Hematopoietic multipotent progenitor cell (in vitro differentiated cells): ENCODE data around the gene MBP. TPM values are rescaled to one million over a fixed set of nuclear protein-coding genes. Genes with fewer than 3 reads are reported as not detected.

ENCODE experiments used
- DNase-seq, 3 donors: peaks; one replicate each; pipeline ENCODE4 v3.0.0-alpha.2; 2011 to 2015; ENCODE audit warnings: low read depth in 2 of 3, low spot score in 2 of 3
- total RNA-seq: library from RNA; depleted of rRNA; stranded (reverse); fragments of >200 nt; gene quantifications from one replicate; pipeline ENCODE4 v1.2.3, GENCODE V29; 2012

Gene MBP
- total RNA-seq, 1 donor = 47.7 TPM

GRCh38 chr18:77151772-77152520 lies 19.4 kb upstream of the MBP start:
- DNase-seq = no peak

DNA sequence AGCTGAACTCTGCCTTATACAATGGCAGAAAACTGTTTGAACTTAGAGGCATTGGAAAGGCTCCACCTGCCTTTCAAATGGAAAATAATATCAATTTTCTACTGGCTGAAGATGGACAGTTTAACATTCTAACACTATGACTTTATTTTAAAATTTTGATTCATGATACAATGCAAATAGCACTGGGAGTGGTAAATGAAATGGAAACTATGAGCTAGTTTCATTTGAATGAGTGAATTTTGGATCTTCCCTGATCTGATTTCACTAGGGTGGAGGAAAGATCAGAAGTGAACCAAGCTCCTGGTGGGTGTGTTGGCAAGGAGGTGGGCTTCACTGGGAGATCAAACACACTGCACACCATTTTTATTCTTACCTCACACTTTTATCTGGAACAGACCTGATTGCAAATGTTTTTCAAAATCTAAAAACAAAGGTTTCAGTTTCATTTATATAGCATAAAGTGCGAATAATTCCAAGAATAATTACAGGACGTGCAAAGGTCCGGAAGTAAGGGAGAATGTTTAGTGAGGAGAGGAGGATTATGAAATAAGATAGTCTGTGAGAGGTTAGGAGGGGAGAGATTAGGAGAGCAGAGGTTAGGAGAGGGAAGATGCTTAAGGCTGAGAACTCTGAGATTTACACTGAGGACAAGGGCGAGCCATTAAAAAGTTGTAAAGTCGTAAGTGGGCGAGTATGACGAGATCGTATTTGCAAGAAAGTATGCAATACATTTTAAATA lies 18.6 kb upstream of the MBP start:
- no peak for DNase-seq

DNA sequence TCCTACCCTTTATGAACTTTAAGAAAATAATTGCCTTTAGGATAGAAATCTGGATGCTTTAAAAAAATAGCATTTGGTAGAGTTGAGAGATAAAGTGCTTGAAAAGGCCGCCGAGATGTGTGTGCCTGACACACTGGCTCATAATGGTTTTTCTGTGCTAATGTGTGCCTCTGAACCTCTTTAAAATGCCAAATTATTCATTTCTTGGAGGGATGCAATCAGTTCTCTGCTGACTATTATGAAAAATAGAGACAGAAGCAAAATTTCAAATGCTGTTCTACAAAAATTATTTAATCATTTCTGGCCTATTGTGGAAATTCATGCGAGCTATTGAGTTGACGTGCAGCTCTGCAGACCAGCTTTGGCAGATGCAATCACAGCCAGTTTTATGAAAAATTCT lies 18.0 kb upstream of the MBP start:
- no peak for DNase-seq

GRCh38 chr18:77148289-77148688 lies 15.7 kb upstream of the MBP start:
- DNase-seq = no peak

- DNase-seq = peak in 1 of 3 donors; percentile 46
These were observed 14.9 kb upstream of the MBP start for GRCh38 chr18:77147418-77147852.

DNA sequence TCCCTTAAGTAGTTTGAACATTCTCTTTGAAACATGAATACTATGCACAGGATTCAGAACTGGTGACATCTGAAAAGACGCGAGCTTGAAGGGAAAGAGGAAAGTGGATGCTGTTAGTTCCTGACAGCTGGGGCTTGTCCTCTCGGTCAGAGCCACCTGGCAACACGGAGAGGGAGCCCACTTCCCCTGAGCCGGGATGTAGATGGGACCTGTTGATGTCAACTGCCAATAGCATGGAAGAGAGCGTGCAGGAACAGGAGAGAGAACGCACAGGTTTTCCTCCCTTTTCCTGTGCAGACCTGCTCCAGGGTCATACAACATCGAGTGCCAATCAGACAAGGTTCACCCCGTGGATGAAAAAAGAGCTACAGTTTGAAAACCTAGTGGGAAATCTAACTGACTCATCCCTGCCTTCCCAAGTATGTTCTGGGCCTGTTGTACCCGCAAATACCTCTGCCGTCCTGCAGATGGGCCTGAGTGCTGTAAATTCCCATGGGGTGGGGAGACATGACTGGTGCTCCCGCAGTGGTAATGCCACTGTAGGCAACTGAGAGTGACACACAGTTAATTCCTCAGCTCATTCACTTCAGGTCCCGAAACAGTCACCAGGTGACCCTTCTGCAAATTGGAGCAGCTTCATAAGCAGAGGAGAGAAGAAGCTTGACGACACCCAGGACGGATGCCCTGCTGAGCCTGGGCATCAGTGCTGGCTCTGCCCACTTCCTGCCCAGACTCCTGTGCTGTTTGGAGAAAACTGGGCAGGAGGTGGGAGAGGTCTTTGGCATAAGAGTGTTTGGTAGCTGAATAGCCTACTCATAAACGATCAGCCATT lies 13.9 kb upstream of the MBP start:
- no peak for DNase-seq

DNA sequence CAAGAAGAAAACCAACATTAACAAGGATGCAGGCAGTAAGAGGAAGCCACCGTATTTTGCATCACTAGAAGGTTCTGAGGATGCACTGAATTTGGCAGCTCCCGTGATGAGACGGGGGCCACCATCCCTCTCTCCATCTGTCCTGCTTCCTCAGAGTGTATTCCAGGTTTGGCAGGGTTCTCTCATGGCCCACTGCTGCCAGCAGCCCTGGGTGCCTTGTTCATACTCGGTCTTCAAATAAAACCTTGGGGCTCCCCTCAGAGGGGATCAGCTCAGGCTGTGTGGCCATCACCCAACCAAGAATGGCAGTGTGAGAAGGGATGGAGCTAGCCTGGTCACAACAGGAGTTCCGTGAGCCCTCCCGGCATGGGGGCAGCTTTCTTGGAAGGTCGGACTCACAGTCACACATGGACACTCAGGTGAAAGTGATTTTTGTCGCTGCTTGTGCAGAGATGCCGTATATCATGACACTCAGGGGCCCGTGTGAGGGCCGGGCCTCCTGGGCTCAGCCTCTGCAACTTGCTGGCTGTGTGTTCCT lies 12.8 kb upstream of the MBP start:
- no peak for DNase-seq

GRCh38 chr18:77144451-77145118 lies 12.0 kb upstream of the MBP start:
- peak in 1 of 3 donors; percentile 41 for DNase-seq

GRCh38 chr18:77144046-77144445 lies 11.5 kb upstream of the MBP start:
- DNase-seq = no peak

DNA sequence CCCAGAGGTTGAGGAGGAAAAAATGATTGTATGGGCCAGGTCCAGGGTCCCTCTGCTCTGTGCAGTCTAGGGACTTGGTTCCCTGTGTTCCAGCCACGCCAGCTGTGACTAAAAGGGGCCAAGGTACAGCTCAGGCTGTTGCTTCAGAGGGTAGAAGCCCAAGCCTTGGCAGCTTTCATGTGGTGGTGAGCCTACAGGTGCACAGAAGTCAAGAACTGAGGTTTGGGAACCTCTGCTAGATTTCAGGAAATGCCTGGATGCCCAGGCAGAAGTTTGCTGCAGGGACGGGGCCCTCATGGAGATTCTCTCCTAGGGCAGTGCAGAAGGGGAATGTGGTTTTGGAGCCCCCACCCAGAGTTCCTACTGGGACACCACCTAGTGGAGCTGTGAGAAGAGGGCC lies 10.6 kb upstream of the MBP start:
- no peak for DNase-seq

- DNase-seq = peak in 1 of 3 donors; percentile 41
These were observed 9.0 kb upstream of the MBP start for GRCh38 chr18:77141401-77142118.

GRCh38 chr18:77140439-77141109 lies 8.0 kb upstream of the MBP start:
- DNase-seq = no peak

- no peak for DNase-seq
These were observed 7.4 kb upstream of the MBP start for GRCh38 chr18:77140030-77140429.

DNA sequence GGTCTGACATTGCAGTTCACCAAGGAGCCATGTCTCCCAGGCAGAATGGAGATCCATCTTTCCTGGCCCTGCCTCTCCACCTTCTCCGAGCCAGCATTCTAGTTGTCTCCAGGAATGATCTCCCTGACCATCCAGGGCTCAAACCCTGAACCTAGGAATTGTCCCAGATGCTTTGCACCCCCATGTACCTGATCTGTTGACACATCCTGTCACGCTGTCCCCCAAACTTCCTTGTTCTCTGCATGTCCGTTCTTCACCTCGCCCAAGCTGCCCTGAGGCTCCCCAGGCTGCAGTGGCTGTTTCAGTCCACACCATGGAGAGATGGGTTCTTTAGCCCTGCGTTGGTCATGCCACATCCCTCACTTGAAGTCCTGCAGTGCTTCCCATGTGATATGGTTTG lies 7.0 kb upstream of the MBP start:
- no peak for DNase-seq

DNA sequence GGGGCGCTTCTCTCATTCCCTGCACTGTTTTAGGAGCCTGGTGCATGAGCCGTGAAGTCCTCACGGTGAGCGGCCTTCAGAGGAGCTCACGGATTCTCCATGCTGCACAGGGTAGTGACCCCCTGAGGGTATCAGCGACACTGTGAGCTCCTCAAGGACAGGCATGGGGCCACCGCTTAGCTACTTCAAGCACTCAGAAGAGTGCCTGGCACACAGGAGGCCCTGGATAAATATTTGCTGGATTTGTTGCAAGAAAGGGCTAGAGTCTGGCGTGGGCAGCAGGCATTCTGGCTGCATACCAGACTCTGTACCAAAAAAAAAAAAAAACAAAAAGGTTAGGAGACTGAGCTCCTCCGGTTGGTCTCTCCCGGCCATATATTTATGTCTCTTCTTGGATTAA lies 5.7 kb upstream of the MBP start:
- DNase-seq = no peak

DNA sequence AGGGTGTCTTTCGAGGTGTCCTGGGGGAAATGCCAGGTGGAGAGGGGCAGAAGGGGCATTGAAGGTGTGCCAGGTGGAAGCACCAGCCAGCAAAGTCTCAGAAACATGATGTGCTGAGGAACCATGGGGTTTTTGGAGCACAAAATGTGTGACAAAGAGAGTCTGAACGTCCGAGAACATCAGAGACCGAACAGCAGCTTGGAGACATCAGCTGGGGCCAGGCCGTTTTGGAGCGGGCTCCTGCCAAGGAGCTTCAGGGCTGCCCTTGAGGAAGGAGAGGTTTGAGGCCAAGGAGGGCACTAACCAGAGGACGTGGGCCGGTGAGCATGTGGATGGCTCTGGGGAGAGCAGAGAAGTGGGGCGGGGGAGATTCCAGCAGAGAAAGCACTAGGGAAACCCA lies 5.3 kb upstream of the MBP start:
- no peak for DNase-seq

GRCh38 chr18:77136871-77137665 lies 4.5 kb upstream of the MBP start:
- DNase-seq = no peak

DNA sequence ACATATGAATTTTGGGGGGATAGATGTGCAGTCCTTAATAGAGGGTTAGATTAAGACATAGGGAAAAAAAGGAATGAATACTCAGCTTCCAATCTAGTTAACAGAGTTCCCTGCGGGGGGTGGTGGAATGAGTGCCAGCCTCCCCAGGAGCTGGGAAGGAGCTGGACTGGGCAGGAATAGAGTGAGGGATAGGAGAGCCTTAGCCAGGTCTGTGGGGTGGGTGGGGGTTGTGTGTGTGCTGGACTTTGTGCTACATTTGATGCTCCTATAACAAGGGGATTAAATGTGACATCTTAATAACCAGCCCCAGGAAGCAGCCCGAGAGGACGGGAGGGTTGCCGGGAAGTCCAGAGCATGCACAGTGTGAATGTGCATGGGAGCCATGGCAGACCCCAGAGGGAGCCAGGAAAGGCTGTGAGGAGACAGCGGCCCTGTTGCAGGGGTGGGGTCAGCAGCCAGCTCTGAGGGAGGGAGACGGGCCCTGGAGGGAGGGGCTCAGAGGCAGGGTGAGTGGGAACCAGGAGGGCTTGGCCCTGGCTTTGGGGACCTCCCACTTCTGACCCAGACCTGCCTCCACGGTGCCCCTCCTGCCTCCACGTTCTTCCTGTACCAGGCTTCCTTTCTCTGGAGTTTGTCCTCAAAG lies 3.6 kb upstream of the MBP start:
- no peak for DNase-seq
